ENCODE measurements around the gene PSEN1.

Gene PSEN1

GRCh38 chr14:73269729-73270531 lies 133.6 kb downstream of the PSEN1 start:
- peak; percentile 21 for DNase-seq (ENCODE audit: low read depth)
- TF ChIP-seq CTCF (conservative IDR thresholded peaks at IDR 0.05; ENCODE audit: low read length): no peak
- H3K4me3 ChIP-seq (ENCODE audit: low read length): peak overlapping the region; percentile 45

GRCh38 chr14:73272393-73272792 lies 136.1 kb downstream of the PSEN1 start:
- no peak for TF ChIP-seq CTCF (conservative IDR thresholded peaks at IDR 0.05; ENCODE audit: low read length)
- no peak for DNase-seq (ENCODE audit: low read depth)
- H3K4me3 ChIP-seq (ENCODE audit: low read length): no peak overlapping the region
